Adipocyte (in vitro differentiated cells): ENCODE results near the gene S100G.
"Not testable (repeated sequence)": the region's sequence is repeated elsewhere in the genome, so short reads cannot be mapped to it uniquely, and the experiment has no call there.

Experiments used
- DNase-seq: peaks from one replicate; pipeline ENCODE4 v3.0.0-alpha.2; 2015; ENCODE audit warnings: low read depth
- H3K27me3 ChIP-seq: replicated peaks from 2 replicates; pipeline ENCODE4 v1.7.0; 2013; ENCODE audit warnings: mild to moderate bottlenecking, low read length, moderate library complexity; ENCODE audit not compliant: control insufficient read depth, insufficient read depth
- H3K36me3 ChIP-seq: 2 replicates; pipeline ENCODE4 v1.7.0; 2013; ENCODE audit warnings: low read length, mild to moderate bottlenecking, moderate library complexity; ENCODE audit not compliant: control insufficient read depth, insufficient read depth, severe bottlenecking
- H3K4me1 ChIP-seq: 2 replicates; pipeline ENCODE4 v1.7.0; 2013; ENCODE audit warnings: mild to moderate bottlenecking, low read length, moderate library complexity; ENCODE audit not compliant: control insufficient read depth, insufficient read depth
- H3K4me3 ChIP-seq: 2 replicates; pipeline ENCODE4 v1.7.0; 2013; ENCODE audit warnings: mild to moderate bottlenecking, low read length, moderate library complexity
- H3K9ac ChIP-seq: 2 replicates; pipeline ENCODE4 v1.7.0; 2013; ENCODE audit warnings: mild to moderate bottlenecking, low read length, moderate library complexity
- H3K9me3 ChIP-seq: 2 replicates; pipeline ENCODE4 v1.7.0; 2013; ENCODE audit warnings: mild to moderate bottlenecking, low read length, moderate library complexity; ENCODE audit not compliant: control insufficient read depth

The S100G gene

GRCh38 chrX:16628511-16628910 is 21.4 kb upstream of the S100G start:
- H3K4me3 ChIP-seq, H3K27me3 ChIP-seq: not testable (repeated sequence)

GRCh38 chrX:16628946-16629595 is 20.9 kb upstream of the S100G start:
- Histone ChIP-seq H3K4me3 (no peak overlapping the region), H3K4me1 (no peaks in the 10 kb centered on the region), H3K36me3 (no peaks in the 10 kb centered on the region), H3K9me3 (peaks cover 3% of the 10 kb centered on the region), H3K9ac (no peak overlapping the region), H3K27me3 (peaks cover 5% of the 10 kb centered on the region)
- DNase-seq = no peak

More at GRCh38 chrX:16628511-16628910, 21.4 kb upstream of the S100G start:
- H3K9me3 ChIP-seq, H3K4me1 ChIP-seq, DNase-seq, H3K9ac ChIP-seq, H3K36me3 ChIP-seq: not testable (repeated sequence)

GRCh38 chrX:16629909-16630308 is 20.0 kb upstream of the S100G start:
- H3K36me3 ChIP-seq = no peaks in the 10 kb centered on the region
- H3K9me3 ChIP-seq = peaks cover 3% of the 10 kb centered on the region
- no peak for DNase-seq
- H3K4me1 ChIP-seq = no peaks in the 10 kb centered on the region
- no peak overlapping the region for H3K9ac ChIP-seq
- no peak overlapping the region for H3K4me3 ChIP-seq
- peaks cover 5% of the 10 kb centered on the region for H3K27me3 ChIP-seq

GRCh38 chrX:16633754-16634153 is 16.2 kb upstream of the S100G start:
- Histone ChIP-seq H3K4me1 (no peaks in the 10 kb centered on the region), H3K9ac (no peak overlapping the region), H3K9me3 (no peaks in the 10 kb centered on the region), H3K36me3 (no peaks in the 10 kb centered on the region), H3K27me3 (peaks cover 5% of the 10 kb centered on the region), H3K4me3 (no peak overlapping the region)
- no peak for DNase-seq

GRCh38 chrX:16635040-16635439 is 14.9 kb upstream of the S100G start:
- H3K9me3 ChIP-seq = no peaks in the 10 kb centered on the region
- H3K4me1 ChIP-seq = no peaks in the 10 kb centered on the region
- no peaks in the 10 kb centered on the region for H3K36me3 ChIP-seq
- no peaks in the 10 kb centered on the region for H3K27me3 ChIP-seq
- no peak for DNase-seq
- H3K4me3 ChIP-seq = no peak overlapping the region
- H3K9ac ChIP-seq = no peak overlapping the region

- Histone ChIP-seq H3K9me3 (no peaks in the 10 kb centered on the region), H3K36me3 (no peaks in the 10 kb centered on the region), H3K4me3 (no peak overlapping the region), H3K27me3 (no peaks in the 10 kb centered on the region), H3K9ac (no peak overlapping the region), H3K4me1 (no peaks in the 10 kb centered on the region)
- no peak for DNase-seq
Measured at GRCh38 chrX:16635596-16635995, 14.4 kb upstream of the S100G start.

- Histone ChIP-seq H3K9me3 (no peaks in the 10 kb centered on the region), H3K9ac (no peak overlapping the region), H3K4me3 (no peak overlapping the region), H3K4me1 (peaks cover 5% of the 10 kb centered on the region), H3K36me3 (no peaks in the 10 kb centered on the region), H3K27me3 (no peaks in the 10 kb centered on the region)
- no peak for DNase-seq
Measured at GRCh38 chrX:16638533-16638932, 11.4 kb upstream of the S100G start.

- Histone ChIP-seq H3K4me3 (no peak overlapping the region), H3K4me1 (peaks cover 5% of the 10 kb centered on the region), H3K9ac (no peak overlapping the region), H3K9me3 (no peaks in the 10 kb centered on the region), H3K36me3 (no peaks in the 10 kb centered on the region), H3K27me3 (no peaks in the 10 kb centered on the region)
- DNase-seq = no peak
Measured at GRCh38 chrX:16639966-16640365, 10.0 kb upstream of the S100G start.

GRCh38 chrX:16640823-16641222 is 9.1 kb upstream of the S100G start:
- no peak for DNase-seq
- Histone ChIP-seq H3K9ac (no peak overlapping the region), H3K4me3 (no peak overlapping the region), H3K4me1 (peaks cover 5% of the 10 kb centered on the region), H3K27me3 (no peaks in the 10 kb centered on the region), H3K36me3 (no peaks in the 10 kb centered on the region), H3K9me3 (no peaks in the 10 kb centered on the region)

- Histone ChIP-seq H3K4me1 (peaks cover 5% of the 10 kb centered on the region), H3K9ac (no peak overlapping the region), H3K36me3 (no peaks in the 10 kb centered on the region), H3K4me3 (no peak overlapping the region), H3K9me3 (no peaks in the 10 kb centered on the region), H3K27me3 (no peaks in the 10 kb centered on the region)
- peak; percentile 71 for DNase-seq
Measured at GRCh38 chrX:16643176-16643575, 6.8 kb upstream of the S100G start.

GRCh38 chrX:16646366-16647138 is 3.4 kb upstream of the S100G start:
- Histone ChIP-seq H3K4me1 (peaks cover 5% of the 10 kb centered on the region), H3K9ac (no peak overlapping the region), H3K27me3 (no peaks in the 10 kb centered on the region), H3K36me3 (no peaks in the 10 kb centered on the region), H3K4me3 (no peak overlapping the region), H3K9me3 (no peaks in the 10 kb centered on the region)
- DNase-seq = no peak
